PFSK-1 (cell line): ENCODE data around the gene TRUB1.

Source experiments
- FOXP2 ChIP-seq: optimal IDR thresholded peaks from 2 replicates; pipeline ENCODE3; 2011; ENCODE audit warnings: borderline replicate concordance, control low read depth, inconsistent platforms; ENCODE audit not compliant: insufficient read depth; ENCODE audit errors: extremely low read length, extremely low read depth
- POLR2AphosphoS5 ChIP-seq: IDR thresholded peaks from 2 replicates; pipeline ENCODE4 v1.6.1; 2012; ENCODE audit warnings: low read depth, mild to moderate bottlenecking, control low read depth, low read length, moderate library complexity
- REST ChIP-seq, 2 experiments: IDR thresholded peaks; 2 replicates each; pipeline versions ENCODE4 v1.6.1 to v1.8.0; 2011 to 2012; ENCODE audit warnings: low read depth in 2 of 2, low read length in 2 of 2, control low read depth in 1 of 2, inconsistent platforms in 1 of 2, mild to moderate bottlenecking in 1 of 2, moderate library complexity in 1 of 2; ENCODE audit not compliant: insufficient read depth in 1 of 2
- SIN3A ChIP-seq: IDR thresholded peaks from 2 replicates; pipeline ENCODE4 v1.6.1; 2012; ENCODE audit warnings: mild to moderate bottlenecking, low read length, moderate library complexity, borderline replicate concordance; ENCODE audit not compliant: insufficient read depth
- TAF1 ChIP-seq: IDR thresholded peaks from 2 replicates; pipeline ENCODE4 v1.6.1; 2012; ENCODE audit warnings: low read length, control low read depth, borderline replicate concordance; ENCODE audit not compliant: insufficient read depth

TRUB1 gene

GRCh38 chr10:114900658-114901057, 37.3 kb upstream of the TRUB1 start:
- no peak for TF ChIP-seq FOXP2
- TF ChIP-seq TAF1: no peak
- TF ChIP-seq REST (IDR thresholded peaks at IDR 0.05; ENCODE audit: insufficient read depth in 1 of 2, low read depth in 2 of 2, low read length in 2 of 2): no peak
- no peak for TF ChIP-seq POLR2AphosphoS5
- no peak for TF ChIP-seq SIN3A

- TF ChIP-seq SIN3A: no peak
- no peak for TF ChIP-seq REST (IDR thresholded peaks at IDR 0.05; ENCODE audit: insufficient read depth in 1 of 2, low read depth in 2 of 2, low read length in 2 of 2)
- TF ChIP-seq POLR2AphosphoS5: no peak
- TF ChIP-seq TAF1: no peak
- TF ChIP-seq FOXP2: no peak
Observed at GRCh38 chr10:114902151-114902550, 35.8 kb upstream of the TRUB1 start.

- TF ChIP-seq SIN3A (no peak), POLR2AphosphoS5 (no peak), REST (IDR thresholded peaks at IDR 0.05; ENCODE audit: insufficient read depth in 1 of 2, low read depth in 2 of 2, low read length in 2 of 2) (no peak), TAF1 (no peak), FOXP2 (no peak)
Observed at GRCh38 chr10:114905450-114905849, 32.5 kb upstream of the TRUB1 start.

GRCh38 chr10:114906981-114907380, 31.0 kb upstream of the TRUB1 start:
- TF ChIP-seq REST (IDR thresholded peaks at IDR 0.05; ENCODE audit: insufficient read depth in 1 of 2, low read depth in 2 of 2, low read length in 2 of 2): no peak
- no peak for TF ChIP-seq POLR2AphosphoS5
- TF ChIP-seq SIN3A: no peak
- TF ChIP-seq TAF1: no peak
- no peak for TF ChIP-seq FOXP2

GRCh38 chr10:114908896-114909295, 29.1 kb upstream of the TRUB1 start:
- TF ChIP-seq SIN3A (no peak), FOXP2 (no peak), TAF1 (no peak), POLR2AphosphoS5 (no peak), REST (IDR thresholded peaks at IDR 0.05; ENCODE audit: insufficient read depth in 1 of 2, low read depth in 2 of 2, low read length in 2 of 2) (no peak)
